ENCODE results near the gene FBXO47. TPM values are rescaled to one million over a fixed set of nuclear protein-coding genes. Genes with fewer than 3 reads are reported as not detected.

FBXO47 gene
- total and polyA plus RNA-seq, 2 donors (not counting 1 experiment from before 2014, with no cell fraction given), result not detected

GRCh38 chr17:38899421-38899820 is 67.8 kb downstream of the FBXO47 start:
- no peaks in the 10 kb centered on the region for H3K27me3 Mint-ChIP-seq
- H3K27ac ChIP-seq (ENCODE audit: low read length in 2 of 2), result peak overlapping the region; percentile 90 to 96
- H3K9ac ChIP-seq (ENCODE audit: low read length), result peak overlapping the region; percentile 57
- H3K36me3 ChIP-seq (replicated peaks in 1 of 2; ENCODE audit: control extremely low read depth in 1 of 2, control insufficient read depth in 1 of 2, extremely low read depth in 1 of 2, insufficient read depth in 2 of 2, low read length in 1 of 2), result peaks cover 5 to 65% of the 10 kb centered on the region in 2 experiments
- peak overlapping the region; percentile 99 for H3K27ac Mint-ChIP-seq
- ATAC-seq (ENCODE audit: low read depth), result peak; percentile 2
- H3K9me3 Mint-ChIP-seq (ENCODE audit: insufficient read depth), result no peaks in the 10 kb centered on the region
- peaks cover 30% of the 10 kb centered on the region for H3K4me1 Mint-ChIP-seq
- no CpG with 5 or more reads among the region's 5 CpGs for WGBS (ENCODE audit: insufficient coverage)
- ChIA-PET CTCF (interaction anchor here (0.6 to 2.7 kb wide), 9 partner anchors 12 to 309 kb away, joined by 3 to 11 read pairs (median 4); partner anchors contain the start of genes LASP1 and RPL23), POLR2A (interaction anchor here (1.1 to 3.9 kb wide), 5 partner anchors 15 to 74 kb away, joined by 3 to 27 read pairs (median 6); partner anchors contain the start of genes CWC25 and LASP1)
- peaks cover 10% of the 10 kb centered on the region for H4K20me1 ChIP-seq (ENCODE audit: control insufficient read depth, insufficient read depth, low read length, poor library complexity, severe bottlenecking)
- no peak for TF ChIP-seq EZH2 (IDR thresholded peaks at IDR 0.05; ENCODE audit: borderline replicate concordance, insufficient read depth, low read depth, low read length, poor library complexity, severe bottlenecking)
- no peak for TF ChIP-seq CTCF (IDR thresholded peaks at IDR 0.05)
- intact Hi-C loops (cut with micrococcal nuclease), result loop anchor here (2.0 kb wide), 1 partner anchor 67 kb away; the partner anchor contains the start of gene FBXO47
- H3K4me2 ChIP-seq (replicated peaks; ENCODE audit: low read depth, low read length, poor library complexity, severe bottlenecking), result peak overlapping the region; percentile 89
- peak overlapping the region; percentile 23 to 55 (median 36) for H3K4me3 ChIP-seq (ENCODE audit: control extremely low read depth in 1 of 5, extremely low read depth in 1 of 5, insufficient read depth in 1 of 5, low read depth in 2 of 5, low read length in 4 of 5)
- no peak for DNase-seq
- peak overlapping the region; percentile 77 for H2AFZ ChIP-seq (ENCODE audit: insufficient read depth, low read depth, low read length, poor library complexity, severe bottlenecking)
- H3K79me2 ChIP-seq (ENCODE audit: control insufficient read depth, insufficient read depth, low read length), result peaks cover 98% of the 10 kb centered on the region
- H3K4me1 ChIP-seq (ENCODE audit: control insufficient read depth in 2 of 2, insufficient read depth in 2 of 2, low read length in 2 of 2), result peaks cover 29 to 45% of the 10 kb centered on the region in 2 donors
- peak overlapping the region; percentile 91 for H3K4me3 Mint-ChIP-seq
- no peaks in the 10 kb centered on the region for H3K27me3 ChIP-seq (replicated peaks in 1 of 4; ENCODE audit: control extremely low read depth in 1 of 4, control insufficient read depth in 3 of 4, insufficient read depth in 4 of 4, low read length in 3 of 4)
- peaks cover 0 to 5% (median 0%) of the 10 kb centered on the region in 3 donors for H3K9me3 ChIP-seq (ENCODE audit: control extremely low read depth in 1 of 3, control insufficient read depth in 2 of 3, insufficient read depth in 1 of 3, low read length in 2 of 3)

GRCh38 chr17:38898812-38899348 is 68.3 kb downstream of the FBXO47 start:
- Mint-ChIP-seq H3K9me3 (ENCODE audit: insufficient read depth) (no peaks in the 10 kb centered on the region), H3K4me1 (peaks cover 30% of the 10 kb centered on the region), H3K4me3 (peak overlapping the region; percentile 91), H3K27me3 (no peaks in the 10 kb centered on the region), H3K27ac (peak overlapping the region; percentile 99)
- intact Hi-C loops (cut with micrococcal nuclease), result loop anchor here (1.0 to 2.0 kb wide), 4 partner anchors 30 to 147 kb away; partner anchors contain the start of genes CWC25, FBXO47 and PSMB3
- ATAC-seq (ENCODE audit: low read depth) (peak; percentile 92), DNase-seq (peak; percentile 85)
- Histone ChIP-seq H3K27ac (ENCODE audit: low read length in 2 of 2) (peak overlapping the region; percentile 90 to 96), H3K4me2 (replicated peaks; ENCODE audit: low read depth, low read length, poor library complexity, severe bottlenecking) (peak overlapping the region; percentile 89), H3K9me3 (ENCODE audit: control extremely low read depth in 1 of 3, control insufficient read depth in 2 of 3, insufficient read depth in 1 of 3, low read length in 2 of 3) (peaks cover 0 to 5% (median 0%) of the 10 kb centered on the region in 3 donors), H2AFZ (ENCODE audit: insufficient read depth, low read depth, low read length, poor library complexity, severe bottlenecking) (peak overlapping the region; percentile 77), H3K36me3 (replicated peaks in 1 of 2; ENCODE audit: control extremely low read depth in 1 of 2, control insufficient read depth in 1 of 2, extremely low read depth in 1 of 2, insufficient read depth in 2 of 2, low read length in 1 of 2) (peaks cover 5 to 68% of the 10 kb centered on the region in 2 experiments), H4K20me1 (ENCODE audit: control insufficient read depth, insufficient read depth, low read length, poor library complexity, severe bottlenecking) (peaks cover 7% of the 10 kb centered on the region), H3K4me3 (ENCODE audit: control extremely low read depth in 1 of 5, extremely low read depth in 1 of 5, insufficient read depth in 1 of 5, low read depth in 2 of 5, low read length in 4 of 5) (peak overlapping the region; percentile 23 to 55 (median 36)), H3K9ac (ENCODE audit: low read length) (peak overlapping the region; percentile 57), H3K4me1 (ENCODE audit: control insufficient read depth in 2 of 2, insufficient read depth in 2 of 2, low read length in 2 of 2) (peaks cover 29 to 45% of the 10 kb centered on the region in 2 donors), H3K79me2 (ENCODE audit: control insufficient read depth, insufficient read depth, low read length) (peaks cover 98% of the 10 kb centered on the region), H3K27me3 (replicated peaks in 1 of 4; ENCODE audit: control extremely low read depth in 1 of 4, control insufficient read depth in 3 of 4, insufficient read depth in 4 of 4, low read length in 3 of 4) (no peaks in the 10 kb centered on the region)
- CTCF ChIA-PET, result interaction anchor here (0.7 to 2.7 kb wide), 8 partner anchors 11 to 310 kb away, joined by 3 to 11 read pairs (median 5); partner anchors contain the start of genes LASP1 and RPL23
- POLR2A ChIA-PET, result interaction anchor here (0.6 to 3.9 kb wide), 6 partner anchors 14 to 301 kb away, joined by 3 to 27 read pairs (median 6); partner anchors contain the start of genes CWC25 and LASP1
- WGBS (ENCODE audit: insufficient coverage), result 0% methylated on average over 10 of the region's 11 CpGs
- TF ChIP-seq CTCF (IDR thresholded peaks at IDR 0.05) (no peak), EZH2 (IDR thresholded peaks at IDR 0.05; ENCODE audit: borderline replicate concordance, insufficient read depth, low read depth, low read length, poor library complexity, severe bottlenecking) (no peak)
